ENCODE data around the gene LUC7L2.

DNA sequence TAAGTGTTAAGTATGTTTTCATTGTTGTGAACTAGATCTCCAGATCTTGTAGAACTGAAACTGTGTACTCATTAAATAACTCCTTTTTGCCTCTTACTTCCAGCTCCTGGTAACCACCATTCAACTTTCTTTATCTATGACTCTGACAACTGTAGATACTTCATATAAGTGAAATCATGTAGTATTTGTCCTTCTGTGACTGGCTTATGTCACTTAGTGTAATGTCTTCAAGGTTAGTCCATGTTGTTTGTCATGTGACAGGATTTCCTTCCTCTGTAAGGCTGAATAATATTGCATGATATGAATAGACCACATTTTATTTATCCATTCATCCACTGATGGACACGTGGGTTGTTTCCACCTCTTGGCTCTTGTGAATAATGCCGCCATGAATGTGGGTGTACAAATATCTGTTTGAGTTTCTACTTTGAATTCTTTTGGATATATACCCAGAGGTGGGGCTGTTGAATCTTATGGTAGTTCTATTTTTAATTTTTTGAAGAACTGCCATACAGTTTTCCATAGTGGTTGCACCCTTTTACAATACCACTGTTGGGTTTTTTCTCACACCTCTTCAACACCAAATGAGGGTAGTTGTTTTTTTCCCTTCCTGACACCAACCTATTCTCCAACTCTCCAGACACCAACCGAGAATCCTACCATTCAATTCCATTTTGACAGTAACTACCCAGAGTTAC lies 29.2 kb upstream of the LUC7L2 start:
- no peak for TF ChIP-seq POLR2AphosphoS5 (IDR thresholded peaks at IDR 0.05; ENCODE audit: low read depth, low read length)
- TF ChIP-seq, protein P1, sequence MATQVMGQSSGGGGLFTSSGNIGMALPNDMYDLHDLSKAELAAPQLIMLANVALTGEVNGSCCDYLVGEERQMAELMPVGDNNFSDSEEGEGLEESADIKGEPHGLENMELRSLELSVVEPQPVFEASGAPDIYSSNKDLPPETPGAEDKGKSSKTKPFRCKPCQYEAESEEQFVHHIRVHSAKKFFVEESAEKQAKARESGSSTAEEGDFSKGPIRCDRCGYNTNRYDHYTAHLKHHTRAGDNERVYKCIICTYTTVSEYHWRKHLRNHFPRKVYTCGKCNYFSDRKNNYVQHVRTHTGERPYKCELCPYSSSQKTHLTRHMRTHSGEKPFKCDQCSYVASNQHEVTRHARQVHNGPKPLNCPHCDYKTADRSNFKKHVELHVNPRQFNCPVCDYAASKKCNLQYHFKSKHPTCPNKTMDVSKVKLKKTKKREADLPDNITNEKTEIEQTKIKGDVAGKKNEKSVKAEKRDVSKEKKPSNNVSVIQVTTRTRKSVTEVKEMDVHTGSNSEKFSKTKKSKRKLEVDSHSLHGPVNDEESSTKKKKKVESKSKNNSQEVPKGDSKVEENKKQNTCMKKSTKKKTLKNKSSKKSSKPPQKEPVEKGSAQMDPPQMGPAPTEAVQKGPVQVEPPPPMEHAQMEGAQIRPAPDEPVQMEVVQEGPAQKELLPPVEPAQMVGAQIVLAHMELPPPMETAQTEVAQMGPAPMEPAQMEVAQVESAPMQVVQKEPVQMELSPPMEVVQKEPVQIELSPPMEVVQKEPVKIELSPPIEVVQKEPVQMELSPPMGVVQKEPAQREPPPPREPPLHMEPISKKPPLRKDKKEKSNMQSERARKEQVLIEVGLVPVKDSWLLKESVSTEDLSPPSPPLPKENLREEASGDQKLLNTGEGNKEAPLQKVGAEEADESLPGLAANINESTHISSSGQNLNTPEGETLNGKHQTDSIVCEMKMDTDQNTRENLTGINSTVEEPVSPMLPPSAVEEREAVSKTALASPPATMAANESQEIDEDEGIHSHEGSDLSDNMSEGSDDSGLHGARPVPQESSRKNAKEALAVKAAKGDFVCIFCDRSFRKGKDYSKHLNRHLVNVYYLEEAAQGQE (IDR thresholded peaks at IDR 0.05; ENCODE audit: insufficient read depth in 1 of 2, low read depth in 2 of 2, low read length in 2 of 2): no peak
- no peak for TF ChIP-seq FOXP2 (optimal IDR thresholded peaks at IDR 0.05; ENCODE audit: borderline replicate concordance, extremely low read depth, extremely low read length, insufficient read depth)
